Keratinocyte (primary cell): ENCODE results near the gene SPTBN5. TPM values are rescaled to one million over a fixed set of nuclear protein-coding genes. Genes with fewer than 3 reads are reported as not detected.

Experiments
- DNase-seq: peaks from one replicate; pipeline ENCODE4 v3.0.0-alpha.2; 2011; ENCODE audit warnings: low read depth, missing footprints, low spot score
- FAIRE-seq: peaks from 2 replicates; lab custom pipeline; 2011; peaks lifted over from hg19 to GRCh38; lab: Jason Lieb, UNC
- H2AFZ ChIP-seq: 2 replicates; pipeline ENCODE4 v1.6.0; 2012; ENCODE audit warnings: low read length, control low read depth, inconsistent platforms; ENCODE audit not compliant: control insufficient read depth
- H3K27ac ChIP-seq: 2 replicates; pipeline ENCODE4 v1.5.1; 2011; ENCODE audit warnings: low read length; ENCODE audit not compliant: control insufficient read depth, insufficient read depth
- H3K27me3 ChIP-seq: 3 replicates; pipeline ENCODE4 v1.6.0; 2011; ENCODE audit warnings: low read length; ENCODE audit not compliant: control insufficient read depth, insufficient read depth; ENCODE audit errors: extremely low read depth
- H3K36me3 ChIP-seq, 2 experiments: 2 replicates in 1 of 2; 3 replicates in 1 of 2; pipeline ENCODE4 v1.5.1; 2011; ENCODE audit warnings: low read length in 2 of 2, mild to moderate bottlenecking in 1 of 2; ENCODE audit not compliant: control insufficient read depth in 2 of 2, insufficient read depth in 2 of 2; ENCODE audit errors: extremely low read depth in 1 of 2
- H3K4me1 ChIP-seq: 3 replicates; pipeline ENCODE4 v1.5.1; 2011; ENCODE audit warnings: low read length; ENCODE audit not compliant: control insufficient read depth, insufficient read depth; ENCODE audit errors: extremely low read depth
- H3K4me2 ChIP-seq: 3 replicates; pipeline ENCODE4 v1.6.0; 2011; ENCODE audit warnings: low read depth, low read length; ENCODE audit not compliant: control insufficient read depth, insufficient read depth; ENCODE audit errors: extremely low read depth
- H3K4me3 ChIP-seq, 3 experiments: fragments of 200-600 bp in 1 of 3; sonication (generic) in 1 of 3; 2 replicates in 2 of 3; 3 replicates in 1 of 3; pipeline ENCODE4 v1.5.1; 2011 to 2016; ENCODE audit warnings: low read length in 3 of 3, mild to moderate bottlenecking in 3 of 3, control low read depth in 2 of 3, inconsistent platforms in 1 of 3, low read depth in 1 of 3, mixed read lengths in 1 of 3, mixed run types in 1 of 3, moderate library complexity in 1 of 3; ENCODE audit not compliant: control insufficient read depth in 2 of 3, insufficient read depth in 2 of 3; ENCODE audit errors: extremely low read depth in 1 of 3
- H3K79me2 ChIP-seq: 2 replicates; pipeline ENCODE4 v1.6.0; 2012; ENCODE audit warnings: low read length; ENCODE audit not compliant: control insufficient read depth, insufficient read depth
- H3K9ac ChIP-seq: 3 replicates; pipeline ENCODE4 v1.6.0; 2011; ENCODE audit warnings: low read length; ENCODE audit not compliant: control insufficient read depth, insufficient read depth; ENCODE audit errors: extremely low read depth
- H3K9me1 ChIP-seq: 3 replicates; pipeline ENCODE4 v1.6.0; 2011; ENCODE audit warnings: low read length; ENCODE audit not compliant: control insufficient read depth, insufficient read depth; ENCODE audit errors: extremely low read depth
- H3K9me3 ChIP-seq: 2 replicates; pipeline ENCODE4 v1.5.1; 2012; ENCODE audit warnings: low read depth, low read length; ENCODE audit not compliant: control insufficient read depth
- H4K20me1 ChIP-seq: 3 replicates; pipeline ENCODE4 v1.6.0; 2011; ENCODE audit warnings: low read length; ENCODE audit not compliant: control insufficient read depth, insufficient read depth; ENCODE audit errors: extremely low read depth
- CTCF ChIP-seq, 3 experiments: IDR thresholded peaks in 1 of 3; conservative IDR thresholded peaks in 1 of 3; optimal IDR thresholded peaks in 1 of 3; 2 replicates in 2 of 3; 3 replicates in 1 of 3; pipeline versions ENCODE3 to v1.5.1; 2011; ENCODE audit warnings: low read length in 3 of 3, mild to moderate bottlenecking in 3 of 3, moderate library complexity in 2 of 3, control low read depth in 1 of 3, inconsistent platforms in 1 of 3; ENCODE audit not compliant: insufficient read depth in 2 of 3; ENCODE audit errors: extremely low read depth in 1 of 3
- EZH2 ChIP-seq: IDR thresholded peaks from one replicate; pipeline ENCODE4 v1.6.1; 2012; ENCODE audit warnings: inconsistent platforms, mild to moderate bottlenecking, low read length, moderate library complexity
- dilution Hi-C: fragments of 300-500 bp; cut with MboI; formaldehyde crosslinking; loops from one replicate; pipeline ENCODE4 v1.7.0; 2020; ENCODE audit warnings: low sequenced_read_pairs; ENCODE audit not compliant: extremely low pct_ligation_motif_present
- polyA minus RNA-seq, 3 experiments: library from RNA; depleted of rRNA, polyadenylated mRNA; stranded (reverse); fragments of >200 nt; gene quantifications; 1 replicate in 1 of 3; 2 replicates in 1 of 3; 3 replicates in 1 of 3; pipeline ENCODE4 v1.2.3, GENCODE V29; 2011
- polyA plus RNA-seq, 5 experiments: library from polyadenylated mRNA; depleted of rRNA in 3 of 5; stranded (reverse) in 3 of 5; stranded (forward) in 1 of 5; unstranded in 1 of 5; fragments of >200 nt; gene quantifications; 1 replicate in 1 of 5; 2 replicates in 3 of 5; 3 replicates in 1 of 5; pipeline versions ENCODE4 v1.2.1 to v1.2.3, GENCODE V29; 2011 to 2012; ENCODE audit warnings: missing spikeins in 2 of 5, low read depth in 1 of 5, low replicate concordance in 1 of 5

Gene SPTBN5
- 0.61 to 1.1 TPM (median 0.66 TPM) in 3 replicates for polyA plus RNA-seq
- polyA plus RNA-seq (2011; ENCODE audit: low read depth), result 0.46 TPM
- polyA plus RNA-seq (2011; cell fraction: cytosol; rRNA removed), result 0.14 and 0.22 TPM in 2 replicates
- polyA plus RNA-seq (2011; cell fraction: nucleus; rRNA removed), result 3.0 and 3.3 TPM in 2 replicates
- 0.64 and 1.9 TPM in 2 replicates for polyA plus RNA-seq (2012; ENCODE audit: low replicate concordance)
- 0.13 to 1.1 TPM (median 0.36 TPM) in 3 replicates for polyA minus RNA-seq
- not detected for polyA minus RNA-seq (2011; cell fraction: cytosol; rRNA and poly(A)+ RNA removed)
- polyA minus RNA-seq (2011; cell fraction: nucleus; rRNA and poly(A)+ RNA removed), result 0.62 and 1.4 TPM in 2 replicates

DNA sequence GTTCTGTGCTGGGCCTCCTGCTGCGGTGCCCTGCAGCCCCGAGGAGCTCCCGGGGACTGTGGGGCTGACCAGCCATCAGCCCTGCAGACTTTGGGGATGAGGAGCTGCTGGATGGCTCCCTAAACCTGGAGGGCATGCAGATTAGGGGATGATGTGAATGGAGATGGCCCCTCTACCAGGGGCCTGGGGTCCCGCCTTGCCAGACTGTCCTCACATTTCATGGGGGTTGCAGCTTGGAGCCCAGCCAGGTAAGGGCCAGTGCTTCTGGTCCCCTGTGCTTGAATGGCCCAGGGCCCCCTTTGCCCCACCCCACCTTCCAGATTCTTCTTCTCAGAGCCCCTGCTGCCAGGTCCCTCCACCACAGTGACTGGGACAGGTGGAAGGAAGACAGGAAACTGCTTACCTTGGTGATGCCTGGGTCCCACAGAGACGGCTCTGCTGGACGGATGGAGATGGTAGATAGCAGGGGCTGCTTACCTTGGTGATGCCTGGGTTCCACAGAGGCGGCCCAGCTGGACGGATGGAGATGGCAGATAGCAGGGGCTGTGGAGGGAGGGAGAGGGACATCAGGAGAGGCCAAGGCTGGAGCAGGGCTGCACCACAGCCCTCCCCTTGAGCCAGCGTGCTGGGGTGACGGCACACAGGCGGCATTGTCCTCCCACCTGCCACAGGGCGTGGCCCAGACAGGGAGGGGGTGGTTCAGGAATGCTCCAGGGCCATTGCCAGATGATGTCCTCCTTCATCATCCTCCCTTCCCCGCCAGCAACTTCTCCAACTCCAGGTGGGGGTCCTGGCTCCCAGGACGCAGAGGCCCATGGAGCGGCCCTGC is at the start of gene SPTBN5:
TSS of gene SPTBN5 (minus strand) at position 632 of the 829 bp plus-strand sequence. CDS start at position 76, 556 bp downstream.
- Histone ChIP-seq H3K4me3 (peak within 1 kb of the TSS in 2 of 3 experiments; percentile 9 to 30), H3K36me3 (peaks cover 0 to 10% of the 10 kb centered on the region in 2 experiments), H3K79me2 (no peaks in the 10 kb centered on the region), H3K27me3 (no peaks in the 10 kb centered on the region), H3K4me2 (peak within 1 kb of the TSS; percentile 65), H3K9me1 (no peaks in the 10 kb centered on the region), H3K9ac (peak within 1 kb of the TSS; percentile 72), H2AFZ (peak within 1 kb of the TSS; percentile 39), H4K20me1 (no peaks in the 10 kb centered on the region), H3K9me3 (no peaks in the 10 kb centered on the region), H3K27ac (peak within 1 kb of the TSS; percentile 77), H3K4me1 (peaks cover 19% of the 10 kb centered on the region)
- TF ChIP-seq EZH2, result no peak
- no peak for TF ChIP-seq CTCF (optimal IDR thresholded peaks at IDR 0.05 in 1 of 3, IDR thresholded peaks at IDR 0.05 in 1 of 3, conservative IDR thresholded peaks at IDR 0.05 in 1 of 3; ENCODE audit: extremely low read depth in 1 of 3, insufficient read depth in 2 of 3, low read length in 3 of 3)
- DNase-seq, result no peak
- no peak for FAIRE-seq
- dilution Hi-C loops, result no loop called here

GRCh38 chr15:41942886-41943285 is 49.0 kb upstream of the SPTBN5 start:
- peaks cover 81% of the 10 kb centered on the region for H3K4me1 ChIP-seq
- H3K4me3 ChIP-seq, result no peak overlapping the region
- H3K9me1 ChIP-seq, result no peaks in the 10 kb centered on the region
- no peaks in the 10 kb centered on the region for H4K20me1 ChIP-seq
- no peak overlapping the region for H2AFZ ChIP-seq
- H3K27me3 ChIP-seq, result no peaks in the 10 kb centered on the region
- dilution Hi-C loops, result no loop called here
- H3K36me3 ChIP-seq, result peaks cover 12 to 37% of the 10 kb centered on the region in 2 experiments
- H3K27ac ChIP-seq, result peak overlapping the region; percentile 23
- DNase-seq (no peak), FAIRE-seq (no peak)
- peaks cover 51% of the 10 kb centered on the region for H3K79me2 ChIP-seq
- no peak for TF ChIP-seq EZH2
- no peak for TF ChIP-seq CTCF (optimal IDR thresholded peaks at IDR 0.05 in 1 of 3, IDR thresholded peaks at IDR 0.05 in 1 of 3, conservative IDR thresholded peaks at IDR 0.05 in 1 of 3; ENCODE audit: extremely low read depth in 1 of 3, insufficient read depth in 2 of 3, low read length in 3 of 3)
- H3K9me3 ChIP-seq, result no peaks in the 10 kb centered on the region
- no peak overlapping the region for H3K4me2 ChIP-seq
- H3K9ac ChIP-seq, result no peak overlapping the region
